ENCODE data around the gene C1QTNF6. TPM values are rescaled to one million over a fixed set of nuclear protein-coding genes. Genes with fewer than 3 reads are reported as not detected.

C1QTNF6 gene
- total and polyA plus RNA-seq, 12 donors, result 2.2 to 45.7 (median 7.1) TPM

- intact Hi-C loops (cut with DNase I), result no loop called here
- Histone ChIP-seq H3K4me3 (no peak overlapping the region), H3K27ac (no peak overlapping the region), H3K4me1 (replicated peaks in 1 of 2) (no peaks in the 10 kb centered on the region), H3K27me3 (no peaks in the 10 kb centered on the region), H3K36me3 (replicated peaks in 1 of 2) (no peaks in the 10 kb centered on the region), H3K9me3 (replicated peaks in 1 of 3) (no peaks in the 10 kb centered on the region)
- TF ChIP-seq, protein P1, sequence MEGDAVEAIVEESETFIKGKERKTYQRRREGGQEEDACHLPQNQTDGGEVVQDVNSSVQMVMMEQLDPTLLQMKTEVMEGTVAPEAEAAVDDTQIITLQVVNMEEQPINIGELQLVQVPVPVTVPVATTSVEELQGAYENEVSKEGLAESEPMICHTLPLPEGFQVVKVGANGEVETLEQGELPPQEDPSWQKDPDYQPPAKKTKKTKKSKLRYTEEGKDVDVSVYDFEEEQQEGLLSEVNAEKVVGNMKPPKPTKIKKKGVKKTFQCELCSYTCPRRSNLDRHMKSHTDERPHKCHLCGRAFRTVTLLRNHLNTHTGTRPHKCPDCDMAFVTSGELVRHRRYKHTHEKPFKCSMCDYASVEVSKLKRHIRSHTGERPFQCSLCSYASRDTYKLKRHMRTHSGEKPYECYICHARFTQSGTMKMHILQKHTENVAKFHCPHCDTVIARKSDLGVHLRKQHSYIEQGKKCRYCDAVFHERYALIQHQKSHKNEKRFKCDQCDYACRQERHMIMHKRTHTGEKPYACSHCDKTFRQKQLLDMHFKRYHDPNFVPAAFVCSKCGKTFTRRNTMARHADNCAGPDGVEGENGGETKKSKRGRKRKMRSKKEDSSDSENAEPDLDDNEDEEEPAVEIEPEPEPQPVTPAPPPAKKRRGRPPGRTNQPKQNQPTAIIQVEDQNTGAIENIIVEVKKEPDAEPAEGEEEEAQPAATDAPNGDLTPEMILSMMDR (IDR thresholded peaks at IDR 0.05), result no peak
- no peak for TF ChIP-seq POLR2A (IDR thresholded peaks at IDR 0.05)
- DNase-seq, result no peak
- WGBS, 4 donors, result 77 to 89% (median 83%) methylated on average over 3 to 6 of the region's 6 CpGs
These were observed 46.1 kb downstream of the C1QTNF6 start for GRCh38 chr22:37141971-37142370.

GRCh38 chr22:37141476-37141875, 46.6 kb downstream of the C1QTNF6 start:
- no peak for DNase-seq
- H3K9me3 ChIP-seq (replicated peaks in 1 of 3), result no peaks in the 10 kb centered on the region
- TF ChIP-seq, protein P1 (IDR thresholded peaks at IDR 0.05), result no peak
- H3K27me3 ChIP-seq, result no peaks in the 10 kb centered on the region
- H3K4me1 ChIP-seq (replicated peaks in 1 of 2), result no peaks in the 10 kb centered on the region
- H3K27ac ChIP-seq, result no peak overlapping the region
- H3K36me3 ChIP-seq (replicated peaks in 1 of 2), result no peaks in the 10 kb centered on the region
- 80 to 92% (median 84%) methylated on average over 2 to 10 of the region's 10 CpGs; no CpG with 5 or more reads in 1 of the 4 donors for WGBS, 4 donors
- intact Hi-C loops (cut with DNase I), result no loop called here
- H3K4me3 ChIP-seq, result no peak overlapping the region

DNA sequence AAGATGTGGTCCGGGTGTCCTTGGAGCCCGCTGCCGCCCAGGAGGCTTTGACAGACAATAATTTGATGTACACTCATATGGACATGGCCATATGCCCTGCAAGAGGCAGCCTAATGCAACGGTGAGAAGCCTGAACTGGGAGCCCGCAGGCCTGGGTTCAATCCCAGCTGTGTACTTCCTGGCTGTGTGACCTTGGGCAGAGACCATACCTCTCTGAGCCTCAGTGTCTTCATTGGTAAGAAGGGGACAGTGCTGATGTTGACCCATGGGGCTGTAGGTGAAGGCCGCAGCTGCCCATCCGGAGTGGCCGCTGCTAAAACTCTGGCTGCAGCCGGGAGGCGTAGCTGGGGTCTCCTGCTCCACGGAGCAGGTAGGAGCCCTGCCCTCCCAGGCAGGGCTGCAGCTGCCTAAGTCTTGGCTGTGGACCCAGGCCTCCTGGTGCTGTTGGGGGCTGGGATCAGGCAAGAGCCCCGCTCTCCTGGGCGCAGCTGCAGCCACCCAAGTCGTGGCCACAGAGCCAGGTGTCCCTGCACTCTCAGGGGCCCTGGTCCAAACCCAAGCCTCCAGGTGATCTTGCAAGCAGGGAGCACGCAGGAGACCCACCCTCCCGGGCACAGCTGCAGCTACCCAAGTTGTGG, 47.2 kb downstream of the C1QTNF6 start:
- DNase-seq, result no peak
- Histone ChIP-seq H3K36me3 (replicated peaks in 1 of 2) (no peaks in the 10 kb centered on the region), H3K27me3 (no peaks in the 10 kb centered on the region), H3K4me1 (replicated peaks in 1 of 2) (no peaks in the 10 kb centered on the region), H3K9me3 (replicated peaks in 1 of 3) (no peaks in the 10 kb centered on the region), H3K27ac (no peak overlapping the region), H3K4me3 (no peak overlapping the region)
- intact Hi-C loops (cut with DNase I), result no loop called here
- WGBS, 4 donors, result 75 to 87% (median 79%) methylated on average over 5 to 16 of the region's 16 CpGs
- TF ChIP-seq, protein P1 (IDR thresholded peaks at IDR 0.05), result no peak
- TF ChIP-seq POLR2A (IDR thresholded peaks at IDR 0.05), result no peak

DNA sequence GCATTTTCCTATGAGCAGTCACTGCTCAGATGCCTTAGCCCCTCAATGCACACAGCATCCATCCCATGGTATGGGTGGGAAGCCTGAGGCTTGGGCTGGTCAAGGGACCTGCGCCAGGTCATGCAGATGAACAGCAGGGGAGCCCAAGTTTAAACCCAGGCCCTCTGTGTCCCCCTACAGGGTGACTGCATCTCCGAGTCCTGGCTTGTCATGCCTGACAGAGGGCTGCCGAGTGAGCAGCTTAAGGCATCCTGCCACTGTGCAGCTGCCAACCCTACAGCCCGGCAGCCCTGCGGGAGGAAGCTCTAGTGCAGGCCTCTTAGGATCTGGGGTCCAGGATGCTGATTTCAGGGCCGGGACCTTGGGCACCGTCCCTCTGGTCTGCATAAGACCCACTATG, 48.3 kb downstream of the C1QTNF6 start:
- TF ChIP-seq, protein P1 (IDR thresholded peaks at IDR 0.05), result no peak
- no peak for TF ChIP-seq POLR2A (IDR thresholded peaks at IDR 0.05)
- H3K9me3 ChIP-seq (replicated peaks in 1 of 3), result no peaks in the 10 kb centered on the region
- intact Hi-C loops (cut with DNase I), result no loop called here
- no peak overlapping the region for H3K27ac ChIP-seq
- no peak overlapping the region for H3K4me3 ChIP-seq
- no peaks in the 10 kb centered on the region for H3K36me3 ChIP-seq (replicated peaks in 1 of 2)
- no peak for DNase-seq
- 79 to 95% (median 83%) methylated on average over 2 to 7 of the region's 7 CpGs; no CpG with 5 or more reads in 1 of the 4 donors for WGBS, 4 donors
- no peaks in the 10 kb centered on the region for H3K4me1 ChIP-seq (replicated peaks in 1 of 2)
- H3K27me3 ChIP-seq, result no peaks in the 10 kb centered on the region

Data from adrenal gland (tissue), 12 donors.